Mammary epithelial cell (primary cell): ENCODE results near the gene SMIM5.

Experiments
- CTCF ChIP-seq, 2 donors: IDR thresholded peaks in 1 of 2; conservative IDR thresholded peaks in 1 of 2; 2 replicates each; pipeline ENCODE4 v1.5.1; 2011 to 2012; ENCODE audit warnings: inconsistent platforms in 2 of 2, low read length in 2 of 2, mild to moderate bottlenecking in 2 of 2, control low read depth in 1 of 2, low read depth in 1 of 2; ENCODE audit not compliant: insufficient read depth in 1 of 2; ENCODE audit errors: extremely low read depth in 1 of 2
- EZH2 ChIP-seq: IDR thresholded peaks from 2 replicates; pipeline ENCODE4 v1.6.1; 2012; ENCODE audit warnings: low read length, inconsistent platforms, borderline replicate concordance

- no peak for TF ChIP-seq CTCF (conservative IDR thresholded peaks at IDR 0.05 in 1 of 2, IDR thresholded peaks at IDR 0.05 in 1 of 2; ENCODE audit: extremely low read depth in 1 of 2, insufficient read depth in 1 of 2, low read depth in 1 of 2, low read length in 2 of 2)
- TF ChIP-seq EZH2: no peak
Observed at GRCh38 chr17:75670868-75671267, 37.6 kb downstream of the SMIM5 start.
